ENCODE measurements around the gene DHX8.

DNA sequence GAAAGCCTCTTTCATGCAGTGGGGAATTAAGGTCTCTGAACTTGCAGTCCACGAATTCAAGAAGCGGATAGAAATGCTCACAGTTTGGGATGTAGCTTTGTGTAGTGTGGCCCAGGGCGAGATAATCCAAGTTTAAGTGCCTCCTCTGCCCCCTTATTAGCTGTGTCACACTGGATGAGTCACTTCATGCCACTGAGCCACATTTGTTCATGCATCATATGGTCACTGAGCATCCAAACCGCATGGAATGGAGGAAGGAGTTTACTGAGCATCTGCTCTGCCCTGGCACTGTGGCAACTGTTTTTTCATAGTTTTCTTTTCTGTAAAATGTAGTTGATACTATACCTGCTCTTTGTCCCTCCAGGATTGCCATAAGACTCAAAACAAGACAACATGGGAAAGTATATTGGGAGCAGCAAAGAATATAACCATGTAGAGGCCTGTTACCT, 15.1 kb upstream of the DHX8 start:
- TF ChIP-seq EZH2 (IDR thresholded peaks at IDR 0.05; ENCODE audit: borderline replicate concordance, low read length), result no peak
- no peak for TF ChIP-seq CTCF (conservative IDR thresholded peaks at IDR 0.05 in 1 of 2, IDR thresholded peaks at IDR 0.05 in 1 of 2; ENCODE audit: extremely low read depth in 1 of 2, insufficient read depth in 1 of 2, low read depth in 1 of 2, low read length in 2 of 2)
